Activated CD4-positive, alpha-beta T cell treated with anti-CD3 and anti-CD28 coated beads for 48 hours (primary cell): ENCODE data around the gene SPATA20.

Source experiments
- DNase-seq: peaks from one replicate; pipeline ENCODE4 v3.0.0-alpha.2; 2020

SPATA20 gene

DNA sequence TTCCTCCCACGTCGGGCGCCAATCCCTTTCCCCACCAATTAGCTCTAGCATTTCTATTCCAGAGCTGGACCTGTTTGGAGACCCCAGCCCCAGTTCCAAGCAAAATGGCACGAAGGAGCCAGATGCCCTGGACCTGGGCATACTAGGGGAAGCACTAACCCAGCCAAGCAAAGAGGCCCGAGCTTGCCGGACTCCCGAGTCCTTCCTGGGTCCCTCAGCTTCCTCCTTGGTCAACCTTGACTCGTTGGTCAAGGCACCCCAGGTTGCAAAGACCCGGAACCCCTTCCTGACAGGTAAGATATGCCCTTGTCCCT is 5.6 kb upstream of the SPATA20 start:
- no peak for DNase-seq

DNA sequence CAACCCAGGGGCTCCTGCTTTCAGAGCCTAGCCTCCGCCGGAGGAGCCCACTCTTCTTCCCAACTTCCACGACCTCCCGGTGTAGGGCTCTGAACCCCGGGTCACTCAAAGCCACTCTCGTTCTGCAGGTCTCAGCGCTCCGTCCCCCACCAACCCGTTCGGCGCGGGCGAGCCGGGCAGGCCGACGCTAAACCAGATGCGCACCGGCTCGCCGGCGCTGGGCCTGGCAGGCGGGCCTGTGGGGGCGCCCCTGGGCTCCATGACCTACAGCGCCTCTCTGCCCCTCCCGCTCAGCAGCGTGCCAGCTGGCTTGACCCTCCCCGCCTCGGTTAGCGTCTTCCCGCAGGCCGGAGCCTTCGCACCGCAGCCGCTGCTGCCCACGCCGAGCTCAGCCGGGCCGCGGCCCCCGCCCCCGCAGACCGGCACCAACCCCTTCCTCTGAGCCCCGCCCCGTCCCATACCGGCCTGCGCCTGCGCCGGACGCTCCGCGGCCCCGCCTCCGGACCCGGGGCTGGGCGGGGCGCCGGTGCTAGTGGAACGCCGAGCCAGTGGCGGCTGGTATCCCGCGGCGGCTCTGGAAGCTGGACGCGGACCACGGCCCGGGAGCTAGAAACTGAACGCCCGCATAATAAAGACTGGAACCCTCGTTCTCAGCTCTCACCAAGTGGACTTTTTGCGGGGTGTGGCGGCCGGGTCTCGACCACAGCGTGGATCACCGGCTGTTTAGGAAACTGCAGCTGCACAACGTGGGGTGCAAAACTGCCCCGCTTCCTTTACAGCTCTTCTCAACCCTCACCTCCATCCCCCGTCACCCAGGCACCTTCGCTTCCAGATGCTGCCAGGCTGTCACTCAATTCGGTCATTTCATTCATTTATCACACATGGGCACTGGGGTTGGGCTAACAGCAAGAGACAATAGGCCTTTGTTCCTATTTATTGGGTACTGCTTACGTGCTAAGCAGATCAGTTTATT is 5.0 kb upstream of the SPATA20 start:
- DNase-seq = peak; percentile 87

DNA sequence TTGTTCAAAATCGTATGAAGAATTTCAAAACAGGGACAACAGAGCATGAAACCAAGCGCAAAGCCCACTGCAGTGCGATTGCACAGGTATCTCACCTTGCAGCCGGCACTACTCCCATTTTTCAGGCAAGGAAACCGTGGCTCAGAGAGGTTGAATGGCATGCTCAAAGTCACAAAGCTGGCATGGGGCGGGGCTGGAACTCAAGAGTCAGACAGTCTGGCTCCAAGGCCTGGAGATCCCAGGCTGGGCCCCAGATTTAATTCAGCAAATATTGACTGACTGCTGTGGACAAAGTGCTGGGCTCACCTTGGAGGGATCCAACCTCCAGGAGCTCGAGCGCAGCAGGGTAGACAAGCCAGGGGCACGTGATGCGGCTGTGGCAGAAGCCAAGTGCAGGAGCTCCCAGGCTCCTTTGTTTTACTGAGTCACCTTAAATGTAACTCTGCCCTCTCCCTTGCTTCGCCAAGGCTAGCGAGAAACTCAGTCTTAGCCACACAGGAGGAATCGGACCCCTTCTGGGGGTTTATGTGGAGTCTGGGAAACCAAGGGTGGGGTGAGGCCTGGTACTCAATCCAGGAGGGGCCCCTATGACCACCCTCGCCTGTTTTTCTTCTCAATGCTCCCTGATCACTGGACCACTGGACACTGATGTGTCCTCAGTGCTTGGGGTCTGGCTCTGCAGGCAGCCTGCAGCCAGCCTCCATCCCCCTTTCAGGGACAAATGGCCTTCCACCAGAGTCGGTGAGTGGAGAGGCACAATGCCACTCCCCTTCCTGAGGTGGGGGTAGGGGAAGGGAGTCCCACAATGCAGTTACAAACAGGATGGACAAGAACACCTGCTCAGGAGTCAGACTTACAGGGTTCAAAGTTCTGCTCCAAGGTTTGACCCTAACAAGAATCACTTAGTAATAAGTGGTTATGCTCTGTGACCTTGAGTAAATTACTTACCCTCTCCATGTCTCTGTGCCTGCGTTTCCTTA is 3.9 kb upstream of the SPATA20 start:
- DNase-seq = no peak

DNA sequence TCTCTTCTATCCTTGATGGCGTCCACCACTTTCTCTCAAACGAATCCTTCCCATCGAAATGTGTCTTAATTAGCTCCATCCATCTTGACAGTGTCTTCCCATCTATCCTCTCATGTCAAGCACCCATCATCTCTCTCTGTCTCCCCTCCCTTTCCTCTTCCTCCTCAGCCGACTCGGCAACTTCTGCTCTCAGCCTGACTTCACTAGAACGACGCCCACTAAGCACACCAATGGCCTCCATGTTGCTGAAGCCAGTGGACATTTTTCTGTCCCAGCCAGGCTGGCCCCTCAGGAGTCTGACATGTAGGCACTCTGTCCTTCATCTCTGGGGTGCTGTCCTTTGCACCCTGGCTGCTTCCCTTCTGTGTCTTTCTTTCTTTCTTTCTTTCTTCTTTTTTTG is 2.5 kb upstream of the SPATA20 start:
- no peak for DNase-seq

DNA sequence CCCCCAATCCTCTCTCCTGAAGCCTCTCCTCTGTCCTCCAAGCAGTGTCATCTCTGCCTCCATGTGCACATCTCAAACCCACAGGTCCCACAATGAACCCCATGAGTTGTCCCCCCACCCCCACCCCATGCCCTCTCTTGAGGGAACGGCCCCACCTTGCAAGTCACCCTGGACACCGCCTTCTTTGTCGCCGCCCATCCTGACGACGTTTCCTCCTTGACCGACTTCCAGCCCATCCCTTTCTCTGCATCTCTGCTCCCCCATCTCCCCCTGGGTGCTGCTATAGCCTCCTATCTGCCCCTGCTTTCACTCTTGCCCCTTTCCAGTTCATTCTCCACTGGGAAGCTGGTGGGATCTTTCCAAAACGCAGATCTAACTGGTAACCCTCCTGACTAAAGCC is 1.7 kb upstream of the SPATA20 start:
- no peak for DNase-seq

DNA sequence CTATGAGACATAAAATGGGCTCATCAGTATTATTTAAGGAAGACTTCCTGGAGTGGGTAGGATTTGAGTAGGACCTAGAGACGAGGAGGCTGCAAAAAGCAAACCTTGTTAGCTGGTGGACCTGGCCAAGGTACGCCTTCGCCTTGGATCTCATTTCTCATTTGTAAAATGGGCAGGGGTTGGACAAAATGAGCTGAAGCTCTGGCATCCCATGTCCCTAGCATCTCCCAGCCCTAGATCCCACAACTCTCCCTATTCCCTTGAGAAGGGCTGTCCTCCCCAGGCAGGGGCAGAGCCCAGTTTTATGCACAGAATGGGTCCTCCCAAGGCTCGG is 306 bp upstream of the SPATA20 start:
- DNase-seq = no peak

DNA sequence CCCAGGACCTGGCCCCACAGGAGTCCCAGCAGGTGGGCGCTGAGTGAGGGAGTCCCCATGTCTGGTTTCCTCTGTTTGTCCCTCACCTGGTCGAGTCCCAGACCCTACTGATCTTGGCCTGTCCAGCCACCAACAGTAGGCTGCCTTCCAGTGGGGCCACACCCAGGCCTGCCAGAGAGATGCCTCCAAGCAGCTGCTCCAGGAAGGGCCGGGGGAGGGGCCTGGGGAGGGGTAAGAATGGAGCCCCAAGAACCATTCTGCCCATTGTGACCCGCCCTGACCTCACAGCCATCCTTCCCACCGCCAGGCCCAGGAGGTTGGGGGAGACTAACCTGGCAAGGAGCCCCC is 736 bp downstream of the SPATA20 start:
- no peak for DNase-seq

DNA sequence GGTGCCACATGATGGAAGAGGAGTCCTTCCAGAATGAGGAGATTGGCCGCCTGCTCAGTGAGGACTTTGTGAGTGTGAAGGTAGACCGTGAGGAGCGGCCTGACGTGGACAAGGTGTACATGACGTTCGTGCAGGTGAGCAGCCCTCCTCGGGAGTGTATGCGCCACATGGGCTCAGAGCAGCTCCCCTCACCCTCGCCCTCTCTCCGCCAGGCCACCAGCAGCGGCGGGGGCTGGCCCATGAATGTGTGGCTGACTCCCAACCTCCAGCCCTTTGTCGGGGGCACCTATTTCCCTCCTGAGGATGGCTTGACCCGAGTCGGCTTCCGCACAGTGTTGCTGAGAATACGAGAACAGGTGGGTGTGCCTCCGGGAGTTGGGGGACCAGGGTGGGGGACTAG is 1.9 kb downstream of the SPATA20 start:
- no peak for DNase-seq

DNA sequence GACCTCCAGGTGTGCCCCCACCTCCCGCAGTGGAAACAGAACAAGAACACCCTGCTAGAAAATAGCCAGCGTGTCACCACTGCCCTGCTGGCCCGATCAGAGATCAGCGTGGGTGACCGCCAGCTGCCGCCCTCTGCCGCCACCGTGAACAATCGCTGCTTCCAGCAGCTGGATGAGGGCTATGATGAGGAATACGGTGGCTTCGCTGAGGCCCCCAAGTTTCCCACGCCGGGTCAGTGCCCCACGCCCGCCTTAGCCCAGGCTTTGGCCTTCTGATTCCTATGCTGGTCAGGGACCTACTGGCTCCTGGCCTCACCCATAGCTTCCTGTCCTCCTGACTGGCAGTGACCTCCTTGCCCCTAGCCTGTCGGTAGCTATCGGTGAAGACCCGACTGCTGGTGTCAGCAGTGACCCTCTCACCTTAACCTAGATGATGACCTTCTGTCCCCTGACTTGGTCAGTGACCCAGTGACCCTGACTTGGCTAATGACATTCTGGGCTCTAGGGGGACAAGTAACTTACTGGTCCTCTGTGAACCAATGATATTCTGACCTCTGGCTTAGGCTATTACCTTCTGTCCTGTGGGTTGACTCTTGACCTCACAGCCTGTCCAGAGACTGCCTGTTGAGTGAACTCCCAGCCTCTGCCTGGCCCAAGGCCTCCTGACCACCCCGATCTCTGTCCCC is 2.4 kb downstream of the SPATA20 start:
- no peak for DNase-seq

DNA sequence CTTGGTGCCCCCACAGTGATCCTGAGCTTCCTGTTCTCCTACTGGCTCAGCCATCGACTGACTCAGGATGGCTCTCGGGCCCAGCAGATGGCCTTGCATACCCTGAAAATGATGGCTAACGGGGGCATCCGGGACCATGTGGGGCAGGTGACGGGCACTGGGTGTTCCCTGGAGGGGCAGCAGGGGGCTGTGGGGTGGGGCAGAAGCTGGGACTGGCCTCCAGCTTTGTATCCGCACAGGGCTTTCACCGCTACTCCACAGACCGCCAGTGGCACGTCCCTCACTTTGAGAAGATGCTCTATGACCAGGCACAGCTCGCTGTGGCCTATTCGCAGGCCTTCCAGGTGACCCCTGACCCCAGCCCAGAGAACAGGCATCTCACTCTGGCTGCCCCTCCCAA is 3.0 kb downstream of the SPATA20 start:
- DNase-seq = no peak

DNA sequence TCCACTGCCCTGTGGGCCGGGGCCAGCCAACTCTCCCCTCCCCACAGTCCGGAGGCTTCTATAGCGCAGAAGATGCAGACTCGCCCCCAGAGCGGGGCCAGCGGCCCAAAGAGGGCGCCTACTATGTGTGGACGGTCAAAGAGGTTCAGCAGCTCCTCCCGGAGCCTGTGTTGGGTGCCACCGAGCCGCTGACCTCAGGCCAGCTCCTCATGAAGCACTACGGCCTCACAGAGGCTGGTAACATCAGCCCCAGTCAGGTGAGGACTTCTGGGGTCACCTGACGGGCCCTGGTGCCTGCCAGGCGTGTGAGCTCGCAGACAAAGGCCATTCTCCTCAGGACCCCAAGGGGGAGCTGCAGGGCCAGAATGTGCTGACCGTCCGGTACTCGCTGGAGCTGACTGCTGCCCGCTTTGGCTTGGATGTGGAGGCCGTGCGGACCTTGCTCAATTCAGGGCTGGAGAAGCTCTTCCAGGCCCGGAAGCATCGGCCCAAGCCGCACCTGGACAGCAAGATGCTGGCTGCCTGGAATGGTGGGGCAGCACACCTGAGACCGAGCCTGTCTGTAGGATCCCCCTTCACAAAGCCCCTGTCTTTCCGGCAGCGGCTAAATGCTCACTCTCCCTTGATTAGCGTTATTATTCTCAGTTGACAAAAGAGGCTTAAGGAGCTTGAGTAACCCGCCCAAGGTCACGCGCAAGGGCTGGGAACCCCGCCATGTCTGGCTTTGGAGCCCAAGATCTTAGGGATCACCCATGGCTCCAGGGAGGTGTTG is 3.9 kb downstream of the SPATA20 start:
- DNase-seq = no peak

DNA sequence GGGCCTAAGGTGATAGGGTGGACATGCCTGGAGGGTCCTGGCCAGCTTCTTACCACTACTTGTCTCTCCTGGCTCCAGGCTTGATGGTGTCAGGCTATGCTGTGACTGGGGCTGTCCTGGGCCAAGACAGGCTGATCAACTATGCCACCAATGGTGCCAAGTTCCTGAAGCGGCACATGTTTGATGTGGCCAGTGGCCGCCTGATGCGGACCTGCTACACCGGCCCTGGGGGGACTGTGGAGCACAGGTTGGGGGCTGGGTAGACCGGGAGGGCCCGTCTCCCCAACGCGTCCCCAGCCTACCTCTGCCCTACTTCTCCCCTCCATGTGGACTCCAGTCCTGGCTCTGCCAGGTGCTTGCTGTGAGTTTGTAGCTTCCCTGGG is 4.5 kb downstream of the SPATA20 start:
- no peak for DNase-seq

DNA sequence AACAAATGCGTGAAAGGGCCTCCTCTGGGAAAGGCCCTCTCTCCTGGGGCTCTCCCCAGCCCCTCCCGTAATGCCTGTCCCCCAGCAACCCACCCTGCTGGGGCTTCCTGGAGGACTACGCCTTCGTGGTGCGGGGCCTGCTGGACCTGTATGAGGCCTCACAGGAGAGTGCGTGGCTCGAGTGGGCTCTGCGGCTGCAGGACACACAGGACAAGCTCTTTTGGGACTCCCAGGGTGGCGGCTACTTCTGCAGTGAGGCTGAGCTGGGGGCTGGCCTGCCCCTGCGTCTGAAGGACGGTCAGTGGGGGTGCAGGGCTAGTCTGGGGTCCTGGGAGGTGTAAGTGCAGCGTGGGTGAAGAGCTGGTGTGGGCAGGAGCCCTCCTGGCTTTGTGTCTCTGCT is 4.9 kb downstream of the SPATA20 start:
- no peak for DNase-seq

DNA sequence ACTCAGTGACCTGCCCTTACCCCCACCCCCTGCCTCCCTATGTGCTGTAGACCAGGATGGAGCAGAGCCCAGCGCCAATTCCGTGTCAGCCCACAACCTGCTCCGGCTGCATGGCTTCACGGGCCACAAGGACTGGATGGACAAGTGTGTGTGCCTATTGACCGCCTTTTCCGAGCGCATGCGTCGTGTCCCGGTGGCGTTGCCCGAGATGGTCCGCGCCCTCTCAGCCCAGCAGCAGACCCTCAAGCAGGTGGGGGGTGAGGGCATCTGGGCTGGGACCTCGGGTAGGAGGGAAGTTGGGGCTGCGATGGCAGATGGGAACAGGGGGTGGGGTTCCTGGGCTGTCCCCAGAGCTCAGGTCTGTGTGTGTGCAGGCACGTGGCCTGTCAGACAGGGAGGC is 7.2 kb downstream of the SPATA20 start:
- no peak for DNase-seq

DNA sequence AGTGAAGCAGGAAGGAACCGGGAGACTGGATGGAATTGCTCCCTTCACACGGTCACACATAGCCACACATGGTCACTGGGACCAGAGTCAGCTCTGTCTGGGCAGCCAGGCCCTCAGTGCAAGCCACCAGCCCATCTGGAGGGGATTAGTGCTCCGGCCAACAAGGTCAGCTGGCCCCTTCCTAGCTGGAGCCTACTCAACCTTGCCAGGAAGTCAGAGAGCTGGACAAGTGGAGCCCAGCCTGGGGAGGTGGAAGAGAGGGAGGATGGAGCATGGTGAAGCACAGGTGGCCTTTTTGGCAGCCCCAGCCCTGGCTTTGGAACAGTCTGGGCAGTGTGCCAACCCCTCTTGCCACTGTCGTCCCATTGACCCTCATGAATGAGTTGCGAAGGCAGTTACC is 9.8 kb downstream of the SPATA20 start:
- DNase-seq = no peak

DNA sequence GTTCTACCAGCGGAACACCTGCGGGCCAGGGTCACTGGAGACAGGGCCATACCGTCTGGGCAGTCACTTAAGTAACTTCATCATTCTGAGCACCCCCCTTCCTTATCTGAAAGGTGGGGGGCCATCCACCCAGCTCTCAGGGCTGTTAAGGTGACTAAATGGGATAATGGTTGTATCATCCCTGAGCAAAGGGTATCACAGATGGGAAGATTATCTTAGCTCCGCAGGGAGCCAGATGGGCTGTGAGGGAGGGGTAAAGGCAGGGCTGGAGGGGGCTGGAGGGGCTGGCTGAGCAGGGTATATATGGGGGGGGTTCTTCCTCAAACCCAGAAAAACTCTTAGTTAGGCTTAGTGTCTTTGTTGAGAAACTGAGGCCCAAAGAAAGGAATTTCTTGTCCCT is 10.7 kb downstream of the SPATA20 start:
- no peak for DNase-seq

DNA sequence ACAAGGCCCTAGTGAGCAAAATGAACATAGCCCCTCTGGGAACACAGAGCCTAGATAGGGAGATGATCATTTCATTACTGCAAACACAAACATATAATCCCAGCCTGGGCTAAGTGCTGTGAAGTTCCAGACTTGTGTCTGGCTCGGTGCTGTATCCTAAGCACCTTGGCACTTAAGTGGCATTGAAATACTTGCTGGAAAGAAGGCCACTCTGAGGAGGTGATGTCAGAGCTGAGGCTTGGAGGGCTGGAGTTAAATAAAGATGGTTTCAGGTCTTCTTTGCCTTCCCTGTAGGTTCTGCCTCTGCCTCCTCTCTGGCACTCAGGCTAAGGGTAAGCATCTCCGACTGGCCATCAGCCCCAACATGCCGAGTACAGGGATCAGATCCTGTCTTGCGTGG is 11.1 kb downstream of the SPATA20 start:
- DNase-seq = no peak

DNA sequence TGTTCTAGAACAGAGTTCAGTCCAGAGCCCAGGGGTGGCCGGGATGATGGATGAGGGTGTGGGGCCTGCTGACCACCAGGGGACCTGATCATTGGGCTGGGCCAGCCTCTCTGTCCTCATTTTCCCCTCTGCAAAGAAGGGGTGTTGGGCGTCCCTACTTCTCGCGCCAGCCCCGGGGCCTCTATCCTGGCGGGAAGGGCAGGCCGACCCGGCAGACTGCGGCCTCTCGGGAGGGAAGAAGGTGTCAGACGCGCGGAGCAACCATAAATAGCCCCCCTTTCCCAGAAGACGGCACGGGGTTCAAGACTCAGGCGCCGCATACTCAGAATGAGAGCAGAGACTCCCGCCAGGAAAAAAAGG is 11.6 kb downstream of the SPATA20 start:
- DNase-seq = no peak

DNA sequence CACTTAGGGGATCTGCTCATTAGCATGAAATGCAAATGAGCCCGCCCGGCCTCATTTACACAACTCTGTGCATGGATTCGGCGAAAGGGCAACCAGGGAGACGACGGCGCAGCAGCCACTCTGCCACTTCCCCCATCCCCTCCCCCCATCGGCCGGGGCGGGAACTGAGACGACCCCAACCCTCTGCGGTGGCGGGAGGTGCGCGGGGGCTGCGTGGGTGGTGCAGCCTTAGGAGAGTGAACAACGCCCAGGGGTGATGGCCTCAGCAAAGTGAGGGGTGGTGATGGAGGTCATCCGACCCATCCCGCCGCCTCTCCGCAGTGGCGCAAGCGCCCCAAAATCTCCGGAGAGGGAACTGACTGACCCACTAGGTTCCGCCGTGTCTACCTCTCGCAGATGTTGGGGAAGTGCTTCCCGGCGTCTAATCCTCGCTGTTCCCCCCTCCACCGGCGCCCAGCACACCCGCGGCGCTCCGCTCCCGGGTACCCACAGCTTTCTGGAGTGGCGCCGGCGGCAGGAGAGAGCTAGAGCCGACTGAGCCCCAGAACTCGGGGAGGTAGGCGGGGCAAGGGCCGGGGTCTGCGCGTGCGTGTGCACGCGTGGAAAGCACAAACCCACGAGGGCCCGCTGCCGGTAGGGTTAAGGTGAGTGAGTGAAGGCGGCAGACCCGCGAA is 12.1 kb downstream of the SPATA20 start:
- peak; percentile 45 for DNase-seq

DNA sequence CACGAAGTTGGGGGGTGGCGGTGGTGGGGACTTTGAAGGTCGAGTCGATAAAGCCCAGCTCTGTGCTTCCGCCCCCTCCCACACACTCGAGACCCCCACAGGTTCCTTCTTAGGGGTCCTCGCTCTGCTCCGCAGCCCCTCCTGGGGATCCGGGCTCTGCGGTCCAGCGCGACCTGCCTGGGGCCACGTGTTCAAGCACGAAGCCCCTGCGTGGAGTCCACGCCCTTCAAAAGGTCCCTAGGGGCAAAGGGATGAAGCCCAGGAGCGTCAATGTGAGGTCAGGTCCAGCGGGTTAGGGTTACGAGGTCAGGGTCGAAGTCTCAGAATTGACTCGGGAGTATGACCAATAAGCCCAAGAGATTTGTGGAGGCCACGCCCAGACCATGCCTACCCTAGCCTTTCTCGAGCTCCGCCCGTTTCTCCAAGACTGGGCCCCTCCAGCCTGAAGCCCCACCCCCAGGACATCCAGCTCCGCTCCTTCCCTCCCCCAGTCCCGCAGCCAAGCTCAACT is 12.8 kb downstream of the SPATA20 start:
- peak; percentile 61 for DNase-seq

DNA sequence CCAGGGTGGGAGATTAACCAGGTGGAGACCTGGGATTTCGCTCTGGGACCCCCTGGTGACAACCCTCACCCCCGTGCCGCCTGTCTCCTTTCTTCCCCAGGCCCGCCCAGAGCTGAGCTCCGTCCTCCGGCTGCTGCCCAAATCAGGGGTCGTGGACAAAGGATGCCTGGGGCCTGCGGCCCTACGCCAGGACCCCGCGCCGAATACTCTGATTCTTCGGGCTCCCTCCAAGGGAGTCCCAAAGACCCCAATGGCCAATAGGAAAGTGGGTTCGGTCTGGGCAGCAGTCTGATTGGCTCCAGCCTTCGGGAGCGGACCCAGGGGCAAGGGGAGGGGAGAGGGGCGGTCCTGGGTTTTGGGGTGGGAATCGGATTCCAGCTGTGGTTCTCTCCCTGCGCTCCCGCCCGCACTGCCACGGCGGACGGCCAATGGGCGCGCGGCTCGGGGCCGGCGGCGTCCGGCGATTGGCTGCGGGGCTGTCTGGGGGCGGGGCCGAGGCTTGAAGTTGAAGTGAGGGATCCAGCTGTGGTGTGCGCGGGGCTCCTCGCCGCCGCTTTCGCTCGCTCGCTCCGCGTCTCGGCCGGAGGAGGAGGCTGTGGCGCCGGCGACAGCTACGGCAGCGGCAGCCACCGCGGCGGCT is 13.3 kb downstream of the SPATA20 start, which contains the start of gene CACNA1G:
TSS of gene CACNA1G (plus strand) at position 531 of the 640 bp plus-strand sequence. CDS start 745 bp downstream, outside the sequence.
- peak; percentile 93 for DNase-seq
